ENCODE data around the gene SRGAP3. TPM values are rescaled to one million over a fixed set of nuclear protein-coding genes. Genes with fewer than 3 reads are reported as not detected.
A peak's percentile ranks its signal among the peaks of the same experiment; 100 is the strongest.

SRGAP3 gene
- total RNA-seq, 4 donors from 2014 or later: 6.7 to 24.8 (median 19.7) TPM

DNA sequence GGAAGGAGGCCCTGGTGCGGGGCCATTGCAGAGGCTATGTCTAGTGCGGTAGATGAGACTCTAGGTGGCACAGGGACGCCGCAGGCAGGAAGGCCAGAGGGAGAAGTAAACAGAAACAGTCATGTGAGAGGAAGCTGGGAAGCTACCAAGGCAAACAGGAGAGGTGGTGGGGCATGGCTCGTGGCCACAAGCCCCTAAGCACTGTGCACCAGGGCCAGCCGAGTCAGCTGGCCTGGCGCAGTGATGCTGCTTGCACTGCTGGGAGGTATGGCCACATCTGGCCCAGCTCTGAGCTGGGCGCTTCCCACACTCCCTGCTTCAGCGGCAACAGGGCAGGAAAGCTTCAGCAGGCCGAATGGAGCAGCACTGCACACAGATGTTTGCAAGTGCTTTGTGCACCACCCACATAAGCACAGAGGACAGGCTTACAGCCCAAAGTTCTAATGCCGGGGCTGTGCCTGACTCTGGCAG lies 76.6 kb downstream of the SRGAP3 start:
- no peak for TF ChIP-seq CTCF (IDR thresholded peaks at IDR 0.05)
- no peak for TF ChIP-seq POLR2A (IDR thresholded peaks at IDR 0.05)
- Histone ChIP-seq H3K36me3 (no peaks in the 10 kb centered on the region), H3K4me3 (no peak overlapping the region), H3K9me3 (no peaks in the 10 kb centered on the region), H3K27me3 (no peaks in the 10 kb centered on the region), H3K27ac (no peak overlapping the region), H3K4me1 (peaks cover 0 to 5% (median 0%) of the 10 kb centered on the region in 4 donors)
- DNase-seq: no peak

DNA sequence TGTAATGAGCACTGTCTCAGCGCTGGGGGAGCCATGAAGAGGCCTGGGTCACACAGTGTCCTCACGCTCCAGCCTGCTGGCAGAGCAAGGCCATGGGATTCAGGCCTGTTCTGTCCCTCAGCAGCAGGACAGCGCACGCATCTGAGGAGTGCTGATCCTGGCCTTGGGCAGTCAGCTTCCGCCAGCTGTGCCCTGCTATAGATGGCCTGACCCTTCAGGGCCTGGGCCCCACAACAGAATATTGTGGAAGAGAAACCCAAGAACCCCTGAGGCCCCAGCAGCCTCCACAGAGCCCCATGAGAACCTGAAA lies 78.6 kb downstream of the SRGAP3 start:
- Histone ChIP-seq H3K4me3 (no peak overlapping the region), H3K27ac (no peak overlapping the region)

DNA sequence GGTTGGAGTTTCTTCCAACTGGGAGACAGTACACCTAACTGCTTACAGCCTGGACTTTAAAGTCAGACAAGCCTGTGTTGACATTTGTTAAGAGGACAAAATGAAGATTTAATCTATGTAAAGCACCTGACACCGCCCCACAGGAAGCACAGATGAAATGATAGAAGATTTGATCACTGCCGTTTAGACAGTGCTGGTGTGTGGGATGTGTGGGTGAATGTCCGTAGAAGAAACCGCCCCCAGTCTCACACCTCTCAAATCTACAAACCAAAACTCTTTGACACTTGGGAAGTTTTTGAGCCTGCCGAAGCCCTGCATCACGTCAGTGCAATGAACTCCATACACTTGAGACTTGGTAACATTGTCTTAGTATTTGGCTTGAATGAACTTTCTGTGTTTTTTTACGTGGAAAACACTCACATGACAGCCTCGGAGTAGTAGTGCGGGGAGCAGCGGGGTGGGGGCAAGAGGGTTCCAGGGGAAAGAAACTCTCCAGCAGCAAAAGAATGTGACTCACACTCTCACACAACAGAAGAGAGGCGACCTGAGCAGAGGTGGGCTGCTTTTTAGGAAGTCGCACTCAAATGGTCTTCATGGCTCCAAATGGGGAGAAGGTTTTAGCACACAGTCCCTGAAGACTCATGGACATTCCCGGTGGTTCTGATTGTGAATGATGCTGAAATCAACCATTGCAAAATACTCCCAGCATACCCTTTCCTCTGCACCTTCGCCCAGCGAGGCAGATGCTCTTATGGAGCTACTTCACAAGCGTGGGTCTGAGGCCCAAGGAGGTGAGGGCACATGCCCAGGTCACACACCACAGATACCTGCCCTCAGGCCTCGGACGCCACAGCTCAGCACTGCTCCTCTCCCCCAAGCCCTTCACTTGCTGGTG lies 79.2 kb downstream of the SRGAP3 start:
- Histone ChIP-seq H3K9me3 (no peaks in the 10 kb centered on the region), H3K27me3 (no peaks in the 10 kb centered on the region), H3K4me3 (no peak overlapping the region), H3K4me1 (peaks cover 0 to 5% (median 0%) of the 10 kb centered on the region in 4 donors), H3K27ac (peak overlapping the region in 1 of 4 donors; percentile 8), H3K36me3 (no peaks in the 10 kb centered on the region)
- DNase-seq: peak in 1 of 3 donors; percentile 61
- TF ChIP-seq POLR2A (IDR thresholded peaks at IDR 0.05) (no peak), CTCF (IDR thresholded peaks at IDR 0.05) (no peak)

More for the DNA sequence above, 78.6 kb downstream of the SRGAP3 start:
- no peaks in the 10 kb centered on the region for H3K36me3 ChIP-seq
- H3K27me3 ChIP-seq: no peaks in the 10 kb centered on the region
- TF ChIP-seq POLR2A (IDR thresholded peaks at IDR 0.05) (no peak), CTCF (IDR thresholded peaks at IDR 0.05) (no peak)
- no peak for DNase-seq
- H3K4me1 ChIP-seq: peaks cover 0 to 5% (median 0%) of the 10 kb centered on the region in 4 donors
- H3K9me3 ChIP-seq: no peaks in the 10 kb centered on the region

DNA sequence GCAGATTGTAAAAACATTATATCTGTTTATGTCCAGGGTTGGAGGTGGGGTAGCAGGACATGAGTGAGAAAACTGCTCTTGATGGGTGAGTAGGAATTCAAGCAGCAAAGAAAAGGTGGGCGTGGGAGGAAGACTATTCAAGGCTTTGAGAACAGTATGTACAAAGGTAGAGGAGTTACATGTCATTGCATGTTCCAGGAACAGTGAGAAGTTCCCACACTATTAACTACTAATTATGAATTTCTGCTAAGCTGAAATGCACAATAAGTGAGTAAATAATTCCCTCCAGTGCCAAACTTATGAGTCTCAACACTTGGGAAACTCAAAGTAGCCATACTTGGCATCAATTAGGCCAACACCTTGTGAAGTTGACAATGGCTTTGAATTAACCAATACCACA lies 80.1 kb downstream of the SRGAP3 start:
- TF ChIP-seq CTCF (IDR thresholded peaks at IDR 0.05) (no peak), POLR2A (IDR thresholded peaks at IDR 0.05) (no peak)
- Histone ChIP-seq H3K36me3 (no peaks in the 10 kb centered on the region), H3K4me1 (peaks cover 0 to 5% (median 0%) of the 10 kb centered on the region in 4 donors), H3K4me3 (no peak overlapping the region), H3K9me3 (no peaks in the 10 kb centered on the region), H3K27me3 (no peaks in the 10 kb centered on the region), H3K27ac (peak overlapping the region in 1 of 4 donors; percentile 8)
- DNase-seq: no peak

DNA sequence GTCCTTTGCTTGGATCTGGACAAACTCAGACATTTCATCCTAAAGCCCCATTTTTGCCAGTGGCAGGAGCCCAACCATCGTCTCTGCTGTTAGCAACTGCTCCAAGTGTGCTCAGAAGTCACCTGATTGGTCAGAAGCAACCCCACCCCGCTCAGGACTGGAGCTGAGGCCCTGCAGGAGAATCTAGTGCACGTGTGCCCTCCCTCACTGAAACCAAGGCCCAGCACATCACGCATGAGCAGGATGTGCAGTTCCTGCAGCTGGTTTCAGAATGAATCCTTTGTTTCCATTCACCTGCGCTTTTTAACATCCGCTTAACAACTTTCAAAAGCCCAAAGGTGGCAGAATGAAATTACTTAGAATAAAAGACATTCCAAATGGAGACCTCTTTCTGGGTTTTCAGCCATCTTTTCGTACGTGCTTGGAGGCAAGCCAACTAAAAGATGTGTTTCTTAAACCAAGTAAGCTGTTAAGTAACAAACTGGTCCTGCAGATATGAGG lies 81.2 kb downstream of the SRGAP3 start:
- no peak overlapping the region for H3K4me3 ChIP-seq
- no peak overlapping the region for H3K27ac ChIP-seq
- no peaks in the 10 kb centered on the region for H3K36me3 ChIP-seq
- no peaks in the 10 kb centered on the region for H3K9me3 ChIP-seq
- peak in 2 of 3 donors; percentile 62 to 71 for DNase-seq
- peaks cover 0 to 5% (median 0%) of the 10 kb centered on the region in 4 donors for H3K4me1 ChIP-seq
- no peaks in the 10 kb centered on the region for H3K27me3 ChIP-seq
- TF ChIP-seq CTCF (IDR thresholded peaks at IDR 0.05): no peak
- TF ChIP-seq POLR2A (IDR thresholded peaks at IDR 0.05): no peak
